K562 (cell line): ENCODE data around the gene BDNF. TPM values are rescaled to one million over a fixed set of nuclear protein-coding genes. Genes with fewer than 3 reads are reported as not detected.

Experiments used
- ATAC-seq: fragments of 200-7000 bp; cut with Tn5 transposase; 3 replicates; pipeline ENCODE4 v1.9.1; 2020; ENCODE audit warnings: moderate library complexity
- BruUV-seq: library from RNA; stranded (reverse); fragments of 400-500 nt; replicated peaks from 2 replicates; lab custom pipeline; 2021; lab: Mats Ljungman, UMichigan
- CTCF ChIA-PET: fragments of 300-600 bp; formaldehyde crosslinking; extraction: SDS; loops from one replicate; lab custom pipeline; 2021; ENCODE audit warnings: low intra/inter-chr PET ratio; lab: Yijun Ruan, JAX
- POLR2A ChIA-PET: fragments of 300-600, 350-650 bp; sonication (Branson Sonifier 250); formaldehyde crosslinking; extraction: SDS; loops from one replicate; lab custom pipeline; 2021; ENCODE audit warnings: antibody characterized with exemption, inconsistent platforms; lab: Yijun Ruan, JAX
- DNase-seq, 4 experiments: peaks; one replicate each; pipeline versions ENCODE4 v3.0.0 to v3.0.0-alpha.2; 2011 to 2018; ENCODE audit warnings: low spot score in 3 of 4, mixed read lengths in 3 of 4; ENCODE audit errors: extremely low read depth in 1 of 4
- FAIRE-seq: peaks from 2 replicates; lab custom pipeline; 2011; peaks lifted over from hg19 to GRCh38; lab: Jason Lieb, UNC
- H2AFZ ChIP-seq: 2 replicates; pipeline ENCODE4 v1.6.0; 2011; ENCODE audit warnings: low read depth, low read length, control low read depth, inconsistent platforms
- H3K27ac ChIP-seq: fragments of 200-600 bp; 3 replicates; pipeline ENCODE4 v1.8.0; 2011; ENCODE audit warnings: low read depth, mild to moderate bottlenecking, control low read depth, inconsistent platforms, low read length, moderate library complexity, mixed read lengths; ENCODE audit errors: extremely low read depth
- H3K27me3 ChIP-seq, 2 experiments: fragments of 300-600 bp in 1 of 2; 2 replicates in 1 of 2; 3 replicates in 1 of 2; pipeline versions ENCODE4 v1.6.0 to v1.8.0; 2011; ENCODE audit warnings: inconsistent platforms in 2 of 2, low read length in 2 of 2, mild to moderate bottlenecking in 1 of 2, mixed read lengths in 1 of 2, moderate library complexity in 1 of 2; ENCODE audit not compliant: control insufficient read depth in 2 of 2, insufficient read depth in 2 of 2
- H3K36me3 ChIP-seq: fragments of 300-600 bp; 3 replicates; pipeline ENCODE4 v1.8.0; 2011; ENCODE audit warnings: mild to moderate bottlenecking, low read length, inconsistent platforms; ENCODE audit not compliant: control insufficient read depth, insufficient read depth
- H3K4me1 ChIP-seq, 2 experiments: fragments of 200-600 bp in 1 of 2; replicated peaks in 1 of 2; 2 replicates in 1 of 2; 3 replicates in 1 of 2; pipeline versions ENCODE4 v1.5.1 to v1.8.0; 2011; ENCODE audit warnings: inconsistent platforms in 2 of 2, low read length in 2 of 2, mild to moderate bottlenecking in 1 of 2, mixed read lengths in 1 of 2, moderate library complexity in 1 of 2; ENCODE audit not compliant: control insufficient read depth in 2 of 2, insufficient read depth in 2 of 2
- H3K4me2 ChIP-seq: 2 replicates; pipeline ENCODE4 v1.6.1; 2011; ENCODE audit warnings: low read length, control low read depth, inconsistent platforms, mixed read lengths; ENCODE audit not compliant: insufficient read depth
- H3K4me3 ChIP-seq: fragments of 200-600 bp; sonication (generic), shearing (Covaris generic); 2 replicates; pipeline ENCODE4 v1.5.1; 2016; ENCODE audit warnings: control low read depth, inconsistent platforms
- H3K79me2 ChIP-seq: fragments of 200-600 bp; 3 replicates; pipeline ENCODE4 v1.8.0; 2011; ENCODE audit warnings: low read length, inconsistent platforms; ENCODE audit not compliant: control insufficient read depth, insufficient read depth
- H3K9ac ChIP-seq, 2 experiments: 2 replicates each; pipeline versions ENCODE4 v1.6.0 to v1.6.1; 2011; ENCODE audit warnings: low read depth in 2 of 2, low read length in 2 of 2, control low read depth in 1 of 2, inconsistent platforms in 1 of 2, mild to moderate bottlenecking in 1 of 2, mixed read lengths in 1 of 2; ENCODE audit not compliant: insufficient read depth in 1 of 2
- H3K9me1 ChIP-seq: one replicate; pipeline ENCODE4 v1.6.0; 2011; ENCODE audit warnings: inconsistent platforms, mild to moderate bottlenecking, low read length, moderate library complexity; ENCODE audit not compliant: control insufficient read depth, insufficient read depth
- H3K9me3 ChIP-seq: replicated peaks from 2 replicates; pipeline ENCODE4 v1.5.1; 2011; ENCODE audit warnings: low read depth, low read length, inconsistent platforms; ENCODE audit not compliant: control insufficient read depth, insufficient read depth
- H4K20me1 ChIP-seq: replicated peaks from 2 replicates; pipeline ENCODE4 v1.6.1; 2011; ENCODE audit warnings: low read length, inconsistent platforms, mixed read lengths; ENCODE audit not compliant: control insufficient read depth, insufficient read depth
- ATF7 ChIP-seq: fragments of 450-650 bp; IDR thresholded peaks from 2 replicates; pipeline ENCODE4 v1.7.1; 2014; ENCODE audit warnings: mild to moderate bottlenecking, moderate library complexity
- CBX8 ChIP-seq: fragments of 200-600 bp; sonication (generic); IDR thresholded peaks from 2 replicates; pipeline ENCODE4 v1.6.1; 2012; ENCODE audit warnings: borderline replicate concordance, mixed run types, low read depth, mild to moderate bottlenecking, moderate library complexity, mixed read lengths, low read length, control low read depth, inconsistent platforms; ENCODE audit not compliant: poor library complexity, severe bottlenecking; ENCODE audit errors: extremely low read depth
- CREBBP ChIP-seq: IDR thresholded peaks from one replicate; pipeline ENCODE4 v1.6.1; 2012; ENCODE audit warnings: low read depth, mild to moderate bottlenecking, control low read depth, inconsistent platforms, low read length
- ELF2 ChIP-seq: fragments of 250-450 bp; sonication (Bioruptor Pico); IDR thresholded peaks from 2 replicates; pipeline ENCODE4 v1.5.0; 2021; ENCODE audit warnings: mild to moderate bottlenecking
- ETV1 ChIP-seq: fragments of 450-650 bp; conservative IDR thresholded peaks from 2 replicates; pipeline ENCODE4 v1.6.1; 2016; ENCODE audit warnings: missing genetic modification characterization, control low read depth, low read depth, missing compliant biosample characterization
- GTF2E2 ChIP-seq: fragments of 200-800 bp; sonication (Bioruptor generic); IDR thresholded peaks from 2 replicates; pipeline ENCODE4 v1.6.1; 2016; ENCODE audit warnings: missing genetic modification characterization, missing compliant biosample characterization
- TAF15 ChIP-seq: fragments of 200-400 bp; formaldehyde crosslinking; IDR thresholded peaks from 2 replicates; pipeline ENCODE4 v1.6.1; 2017; ENCODE audit warnings: mild to moderate bottlenecking, low read depth, low read length, moderate library complexity
- TEAD4 ChIP-seq, 2 experiments: sonication (generic) in 1 of 2; formaldehyde crosslinking in 1 of 2; IDR thresholded peaks; 2 replicates each; pipeline versions ENCODE4 v1.6.1 to v1.8.0; 2012 to 2022; ENCODE audit warnings: borderline replicate concordance in 1 of 2, inconsistent platforms in 1 of 2, low read length in 1 of 2, mild to moderate bottlenecking in 1 of 2, missing genetic modification reagents in 1 of 2
- ZNF24 ChIP-seq: fragments of 450-650 bp; IDR thresholded peaks from 2 replicates; pipeline ENCODE4 v1.6.1; 2016
- WGBS: fragments of 100-300 bp; shearing (Covaris generic); methylation state at CpG from one replicate; pipeline ENCODE4 v1.1.6; 2016; ENCODE audit warnings: low coverage, mixed read lengths; ENCODE audit not compliant: insufficient coverage; ENCODE audit errors: missing lambda C conversion rate; 5-methylcytosine and 5-hydroxymethylcytosine counted together
- in situ Hi-C: fragments of 300-500 bp; cut with MboI; formaldehyde crosslinking; loops from 4 replicates; pipeline ENCODE4 v1.15.0; 2018; ENCODE audit warnings: inconsistent platforms, mixed read lengths
- intact Hi-C: fragments of 100-400 bp; cut with micrococcal nuclease; formaldehyde crosslinking; loops from 2 replicates; pipeline ENCODE4 v1.14.2; 2022
- polyA plus RNA-seq, 8 experiments: library from polyadenylated mRNA; depleted of rRNA in 4 of 8; stranded (reverse) in 5 of 8; unstranded in 3 of 8; fragments of >200 nt; fragmentation: Nextera tagmentation in 2 of 8; fragmentation: Illumina TruSeq in 1 of 8; extraction: Ambion mirVana in 2 of 8; extraction: Trizol in 1 of 8; gene quantifications; 2 replicates each; pipeline versions ENCODE4 v1.2.1 to v1.2.3, GENCODE V29; 2011 to 2014; ENCODE audit warnings: inconsistent platforms in 1 of 8, missing spikeins in 1 of 8
- total RNA-seq, 7 experiments: library from RNA; depleted of rRNA in 6 of 7; stranded (reverse); fragments of >200 nt in 6 of 7; fragmentation: Illumina TruSeq in 2 of 7; extraction: Trizol in 2 of 7; gene quantifications; 2 replicates each; pipeline versions ENCODE4 v1.2.1 to v1.2.3, GENCODE V29; 2011 to 2021; ENCODE audit warnings: low replicate concordance in 1 of 7
- TF ChIP-seq, protein P1 (sequence below): IDR thresholded peaks from 2 replicates; pipeline ENCODE4 v1.6.1; 2012; ENCODE audit warnings: low read depth, low read length, improper control_type of control experiment, borderline replicate concordance
- TF ChIP-seq, protein P2 (sequence below): fragments of 150-350 bp; IDR thresholded peaks from 2 replicates; pipeline ENCODE4 v1.6.1; 2014; ENCODE audit warnings: low read depth, mild to moderate bottlenecking, low read length, borderline replicate concordance

Gene BDNF
- total and polyA plus RNA-seq, 9 of the 15 experiments (the other 6 are each of a cell fraction or from before 2014, with no cell fraction given): 0.04 TPM; not detected in 8

DNA sequence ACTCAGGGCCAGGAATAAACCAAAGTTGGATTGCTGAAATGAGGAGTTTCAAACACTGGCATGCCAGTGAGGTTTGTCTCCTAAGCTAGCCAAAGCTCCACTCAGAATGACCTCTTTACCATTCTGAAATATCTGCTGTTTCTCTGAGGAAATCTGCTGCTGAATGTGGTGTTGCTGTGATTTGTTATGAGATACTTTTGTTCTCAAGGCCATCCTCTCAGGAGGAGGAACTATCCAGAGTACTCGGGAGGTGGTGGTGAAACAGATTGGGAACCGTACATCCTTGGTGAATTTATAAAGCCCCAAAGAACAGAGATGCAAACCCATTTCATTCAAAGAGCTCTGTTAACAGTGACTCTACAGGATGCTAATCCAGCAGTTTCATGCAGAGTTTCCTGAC lies 50.5 kb downstream of the BDNF start:
- 0% methylated on average over 2 of the region's 2 CpGs for WGBS
- intact Hi-C loops (no loop called here), in situ Hi-C loops (no loop called here)
- DNase-seq: no peak
- Histone ChIP-seq H3K4me3 (no peak overlapping the region), H4K20me1 (no peaks in the 10 kb centered on the region), H3K36me3 (no peaks in the 10 kb centered on the region), H3K9ac (no peak overlapping the region), H3K4me1 (no peaks in the 10 kb centered on the region), H3K79me2 (no peaks in the 10 kb centered on the region), H3K4me2 (no peak overlapping the region), H2AFZ (no peak overlapping the region), H3K9me1 (no peaks in the 10 kb centered on the region), H3K9me3 (no peaks in the 10 kb centered on the region), H3K27me3 (no peaks in the 10 kb centered on the region; a peak in 1 of 5 replicates), H3K27ac (no peak overlapping the region)
- ATAC-seq: no peak
- CTCF ChIA-PET: no interaction called here
- TF ChIP-seq CREBBP: no peak
- TF ChIP-seq ATF7: no peak
- TF ChIP-seq TEAD4 (IDR thresholded peaks at IDR 0.05; ENCODE audit: low read length): no peak
- TF ChIP-seq TEAD4 (CRISPR knock-in tag; IDR thresholded peaks at IDR 0.05; ENCODE audit: borderline replicate concordance): no peak
- no TSS peak for BruUV-seq
- no peak for FAIRE-seq
- POLR2A ChIA-PET: no interaction called here

DNA sequence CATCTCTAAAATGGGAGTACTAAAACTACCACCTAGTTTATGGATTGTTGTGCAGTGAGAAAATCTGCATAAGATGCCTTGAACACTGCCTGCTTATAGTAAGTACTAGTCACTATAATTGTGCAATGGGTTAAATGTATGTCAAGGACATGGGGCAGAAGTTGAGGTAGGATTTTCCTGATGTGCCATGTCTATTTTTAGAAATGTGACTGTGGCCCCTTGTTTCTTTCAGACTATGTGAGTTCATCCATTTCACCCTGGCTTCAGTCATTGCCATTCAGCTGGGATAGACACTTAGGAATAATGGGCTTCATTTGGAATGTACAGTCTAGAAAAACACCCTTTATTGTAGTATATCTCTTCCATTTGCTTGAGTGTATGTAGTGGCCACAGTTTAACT lies 51.4 kb downstream of the BDNF start:
- H3K79me2 ChIP-seq: no peaks in the 10 kb centered on the region
- ATAC-seq (no peak), DNase-seq (no peak), FAIRE-seq (no peak)
- no peaks in the 10 kb centered on the region for H3K9me1 ChIP-seq
- H3K4me2 ChIP-seq: no peak overlapping the region
- no peaks in the 10 kb centered on the region for H3K9me3 ChIP-seq
- POLR2A ChIA-PET: no interaction called here
- no peaks in the 10 kb centered on the region for H3K36me3 ChIP-seq
- CTCF ChIA-PET: no interaction called here
- no peak overlapping the region for H3K9ac ChIP-seq
- no peaks in the 10 kb centered on the region for H4K20me1 ChIP-seq
- BruUV-seq: no TSS peak
- H3K27me3 ChIP-seq: no peaks in the 10 kb centered on the region; a peak in 1 of 5 replicates
- H3K4me3 ChIP-seq: no peak overlapping the region
- no peak overlapping the region for H2AFZ ChIP-seq
- no peaks in the 10 kb centered on the region for H3K4me1 ChIP-seq
- in situ Hi-C loops: no loop called here
- intact Hi-C loops: no loop called here
- no peak overlapping the region for H3K27ac ChIP-seq
- no peak for TF ChIP-seq CBX8
- TF ChIP-seq GTF2E2 (tag): no peak
- no peak for TF ChIP-seq ZNF24
- TF ChIP-seq, protein P1, sequence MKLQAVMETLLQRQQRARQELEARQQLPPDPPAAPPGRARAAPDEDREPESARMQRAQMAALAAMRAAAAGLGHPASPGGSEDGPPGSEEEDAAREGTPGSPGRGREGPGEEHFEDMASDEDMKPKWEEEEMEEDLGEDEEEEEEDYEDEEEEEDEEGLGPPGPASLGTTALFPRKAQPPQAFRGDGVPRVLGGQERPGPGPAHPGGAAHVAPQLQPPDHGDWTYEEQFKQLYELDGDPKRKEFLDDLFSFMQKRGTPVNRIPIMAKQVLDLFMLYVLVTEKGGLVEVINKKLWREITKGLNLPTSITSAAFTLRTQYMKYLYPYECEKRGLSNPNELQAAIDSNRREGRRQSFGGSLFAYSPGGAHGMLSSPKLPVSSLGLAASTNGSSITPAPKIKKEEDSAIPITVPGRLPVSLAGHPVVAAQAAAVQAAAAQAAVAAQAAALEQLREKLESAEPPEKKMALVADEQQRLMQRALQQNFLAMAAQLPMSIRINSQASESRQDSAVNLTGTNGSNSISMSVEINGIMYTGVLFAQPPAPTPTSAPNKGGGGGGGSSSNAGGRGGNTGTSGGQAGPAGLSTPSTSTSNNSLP: no peak
- TF ChIP-seq ELF2: no peak
- no peak for TF ChIP-seq ETV1 (tag)
- TF ChIP-seq, protein P2, sequence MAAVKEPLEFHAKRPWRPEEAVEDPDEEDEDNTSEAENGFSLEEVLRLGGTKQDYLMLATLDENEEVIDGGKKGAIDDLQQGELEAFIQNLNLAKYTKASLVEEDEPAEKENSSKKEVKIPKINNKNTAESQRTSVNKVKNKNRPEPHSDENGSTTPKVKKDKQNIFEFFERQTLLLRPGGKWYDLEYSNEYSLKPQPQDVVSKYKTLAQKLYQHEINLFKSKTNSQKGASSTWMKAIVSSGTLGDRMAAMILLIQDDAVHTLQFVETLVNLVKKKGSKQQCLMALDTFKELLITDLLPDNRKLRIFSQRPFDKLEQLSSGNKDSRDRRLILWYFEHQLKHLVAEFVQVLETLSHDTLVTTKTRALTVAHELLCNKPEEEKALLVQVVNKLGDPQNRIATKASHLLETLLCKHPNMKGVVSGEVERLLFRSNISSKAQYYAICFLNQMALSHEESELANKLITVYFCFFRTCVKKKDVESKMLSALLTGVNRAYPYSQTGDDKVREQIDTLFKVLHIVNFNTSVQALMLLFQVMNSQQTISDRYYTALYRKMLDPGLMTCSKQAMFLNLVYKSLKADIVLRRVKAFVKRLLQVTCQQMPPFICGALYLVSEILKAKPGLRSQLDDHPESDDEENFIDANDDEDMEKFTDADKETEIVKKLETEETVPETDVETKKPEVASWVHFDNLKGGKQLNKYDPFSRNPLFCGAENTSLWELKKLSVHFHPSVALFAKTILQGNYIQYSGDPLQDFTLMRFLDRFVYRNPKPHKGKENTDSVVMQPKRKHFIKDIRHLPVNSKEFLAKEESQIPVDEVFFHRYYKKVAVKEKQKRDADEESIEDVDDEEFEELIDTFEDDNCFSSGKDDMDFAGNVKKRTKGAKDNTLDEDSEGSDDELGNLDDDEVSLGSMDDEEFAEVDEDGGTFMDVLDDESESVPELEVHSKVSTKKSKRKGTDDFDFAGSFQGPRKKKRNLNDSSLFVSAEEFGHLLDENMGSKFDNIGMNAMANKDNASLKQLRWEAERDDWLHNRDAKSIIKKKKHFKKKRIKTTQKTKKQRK: no peak
- no peak for TF ChIP-seq TAF15
